Bone marrow (tissue), 2 donors: ENCODE data around the gene PEDS1.
A peak's percentile ranks its signal among the peaks of the same experiment; 100 is the strongest.
"Not testable (repeated sequence)": the region's sequence is repeated elsewhere in the genome, so short reads cannot be mapped to it uniquely, and the experiment has no call there.

Source experiments
- DNase-seq, 2 donors: peaks; one replicate each; lab custom pipeline; 2025; lab: John Stamatoyannopoulos, UW

The PEDS1 gene

GRCh38 chr20:50112512-50113419 lies 40.8 kb downstream of the PEDS1 start, which contains the start of gene UBE2V1:
Gene UBE2V1, minus strand, starts transcription at chr20:50113150. Its CDS starts 22 bp downstream, at chr20:50113128.
- peak; percentile 77 to 92 for DNase-seq

- no peak for DNase-seq
Measured at GRCh38 chr20:50111829-50112495, 41.6 kb downstream of the PEDS1 start.

DNA sequence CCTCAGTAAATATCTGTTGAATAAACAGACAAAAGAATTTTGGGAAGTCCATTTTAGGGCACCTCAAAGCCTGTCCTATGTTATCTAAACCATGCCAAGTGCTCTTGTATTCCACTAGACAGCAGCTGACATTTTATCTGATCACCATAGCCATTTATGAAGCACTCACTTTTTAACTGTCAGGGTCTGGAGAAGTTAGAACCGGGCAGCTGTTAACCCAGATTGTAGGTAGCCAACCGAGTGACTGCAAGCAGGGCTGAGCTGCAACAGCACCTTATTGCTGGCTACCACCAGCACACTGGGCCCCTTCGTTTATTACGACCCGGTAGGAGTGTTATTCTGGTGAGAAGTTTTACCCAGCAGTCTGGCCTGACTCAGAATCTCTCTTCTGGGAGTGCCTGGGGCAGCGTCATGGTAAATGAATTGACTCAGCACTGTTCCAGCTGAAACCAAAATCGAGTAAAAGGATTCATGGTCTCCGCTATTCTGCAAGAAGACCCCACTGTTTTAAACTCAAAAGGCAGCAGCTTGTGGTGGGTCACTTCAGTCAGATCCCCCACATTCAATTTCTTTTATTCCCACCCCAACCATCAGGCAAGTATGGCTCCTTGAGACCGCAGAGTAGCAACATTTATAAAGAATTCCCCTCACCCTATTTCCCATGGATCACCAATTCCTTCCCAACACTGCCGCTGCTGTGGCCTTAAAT lies 42.2 kb downstream of the PEDS1 start:
- no peak for DNase-seq

- DNase-seq, result peak in 1 of 2 donors; percentile 86
Measured at GRCh38 chr20:50110141-50111047, 43.1 kb downstream of the PEDS1 start.

DNA sequence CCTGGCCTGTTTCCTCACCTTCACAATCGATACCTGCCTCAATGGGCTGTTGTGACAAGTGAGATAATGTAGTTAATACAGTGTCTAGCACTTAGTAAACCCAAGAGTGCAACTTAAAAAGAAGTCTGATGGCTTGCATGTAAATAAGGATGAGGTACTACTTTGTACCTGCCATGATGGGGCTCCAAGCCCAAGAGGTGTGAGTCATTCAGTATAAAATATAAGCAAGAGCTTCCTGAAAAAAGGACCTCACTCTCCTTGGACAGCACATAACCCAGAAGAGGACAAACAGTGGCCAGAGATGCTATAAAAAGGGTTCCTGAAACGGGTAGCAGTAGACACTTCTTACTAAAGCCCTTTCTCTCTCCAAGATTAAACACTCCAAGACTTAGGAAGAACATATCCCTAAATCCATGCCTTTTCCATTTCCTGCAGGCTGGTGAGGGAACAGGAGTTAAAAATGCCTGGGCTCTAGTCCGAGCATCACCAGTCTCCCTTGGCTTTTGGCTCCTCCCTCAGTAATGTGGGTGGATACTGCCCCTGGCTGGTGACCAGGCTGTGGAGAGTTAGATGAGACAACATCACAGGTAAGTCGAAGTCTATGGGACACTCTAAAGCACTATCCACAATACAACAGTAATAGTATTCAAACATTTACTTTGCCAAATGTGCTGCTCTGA lies 44.8 kb downstream of the PEDS1 start:
- no peak for DNase-seq

DNA sequence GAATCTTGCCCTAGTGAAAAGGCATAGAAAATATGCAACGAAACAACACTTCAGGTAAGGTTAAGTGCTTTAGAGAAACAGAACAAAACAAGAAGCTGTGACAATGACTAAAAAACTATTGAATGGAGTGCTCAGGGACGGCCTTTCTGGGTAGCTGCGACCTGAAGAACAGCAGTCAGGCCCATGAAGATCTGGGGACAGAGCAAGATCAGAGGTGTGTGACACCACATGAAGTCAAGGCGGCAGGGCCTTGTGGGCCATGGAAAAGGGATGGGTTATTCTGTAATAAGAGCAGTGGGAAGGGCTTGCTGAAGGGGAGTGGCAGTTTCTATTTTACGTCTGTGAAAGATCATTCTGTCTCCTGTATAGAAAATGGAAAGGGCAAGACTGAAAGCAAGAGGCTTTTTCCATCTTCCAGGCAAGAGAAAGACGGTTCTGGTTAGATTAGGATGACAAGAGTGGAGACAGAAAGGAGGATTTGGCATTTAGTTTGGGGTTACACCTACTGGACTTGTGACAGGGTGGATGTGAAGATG lies 45.7 kb downstream of the PEDS1 start:
- no peak for DNase-seq

- no peak for DNase-seq
Measured at GRCh38 chr20:50107086-50107660, 46.4 kb downstream of the PEDS1 start.

GRCh38 chr20:50106669-50107068 lies 46.9 kb downstream of the PEDS1 start:
- DNase-seq, result not testable (repeated sequence)
